Stimulated activated CD4-positive, alpha-beta T cell treated with anti-CD3 and anti-CD28 coated beads, Interleukin-15, amount 100 ng/mL, for 48 hours (primary cell): ENCODE results near the gene UBE2C.
"Not testable (repeated sequence)": the region's sequence is repeated elsewhere in the genome, so short reads cannot be mapped to it uniquely, and the experiment has no call there.

Experiments
- DNase-seq, 2 donors: peaks; one replicate each; pipeline ENCODE4 v3.0.0-alpha.2; 2020; ENCODE audit warnings: low read depth in 2 of 2

Gene UBE2C

DNA sequence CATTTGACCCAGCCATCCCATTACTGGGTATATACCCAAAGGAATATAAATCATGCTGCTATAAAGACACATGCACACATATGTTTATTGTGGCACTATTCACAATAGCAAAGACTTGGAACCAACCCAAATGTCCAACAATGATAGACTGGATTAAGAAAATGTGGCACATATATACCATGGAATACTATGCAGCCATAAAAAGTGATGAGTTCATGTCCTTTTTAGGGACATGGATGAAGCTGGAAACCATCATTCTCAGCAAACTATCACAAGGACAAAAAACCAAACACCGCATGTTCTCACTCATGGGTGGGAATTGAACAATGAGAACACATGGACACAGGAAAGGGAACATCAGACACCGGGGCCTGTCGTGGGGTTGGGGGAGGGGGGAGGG lies 14.5 kb upstream of the UBE2C start:
- not testable (repeated sequence) for DNase-seq

DNA sequence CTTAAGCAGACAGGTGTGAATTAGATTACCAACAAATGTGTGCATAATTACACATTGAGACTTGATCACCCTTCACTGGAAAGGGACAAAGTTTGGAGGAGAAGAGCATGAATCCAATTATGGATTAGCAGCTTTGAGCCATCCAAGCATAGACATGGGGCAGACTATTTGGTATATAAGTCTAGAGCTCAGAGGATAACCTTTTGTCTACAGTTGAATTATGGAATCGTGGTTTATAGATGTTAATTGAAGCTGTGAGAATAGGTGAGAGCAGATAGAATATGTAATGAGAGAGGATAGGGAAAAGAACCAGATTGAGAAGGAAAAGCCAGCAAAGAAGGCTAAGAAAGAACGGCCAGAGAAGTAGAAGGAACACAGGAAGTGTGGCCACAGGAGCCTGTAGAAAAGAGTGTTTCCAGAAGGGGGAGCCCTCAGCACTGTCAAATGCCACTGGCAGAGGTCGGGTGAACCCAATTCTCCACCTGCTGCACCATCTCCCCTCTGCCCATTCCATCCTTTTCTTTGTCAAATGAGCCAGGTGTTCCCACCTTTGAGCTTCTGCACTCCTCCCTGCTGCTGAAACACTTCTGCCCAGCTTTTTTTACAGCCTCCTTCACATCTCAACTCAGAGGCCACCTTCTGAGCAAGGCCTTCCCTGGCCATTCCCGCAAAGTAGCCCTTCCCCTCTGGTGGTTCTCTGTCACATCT lies 13.4 kb upstream of the UBE2C start:
- peak in 1 of 2 donors; percentile 57 for DNase-seq

GRCh38 chr20:45801851-45802250 lies 10.6 kb upstream of the UBE2C start:
- no peak for DNase-seq

DNA sequence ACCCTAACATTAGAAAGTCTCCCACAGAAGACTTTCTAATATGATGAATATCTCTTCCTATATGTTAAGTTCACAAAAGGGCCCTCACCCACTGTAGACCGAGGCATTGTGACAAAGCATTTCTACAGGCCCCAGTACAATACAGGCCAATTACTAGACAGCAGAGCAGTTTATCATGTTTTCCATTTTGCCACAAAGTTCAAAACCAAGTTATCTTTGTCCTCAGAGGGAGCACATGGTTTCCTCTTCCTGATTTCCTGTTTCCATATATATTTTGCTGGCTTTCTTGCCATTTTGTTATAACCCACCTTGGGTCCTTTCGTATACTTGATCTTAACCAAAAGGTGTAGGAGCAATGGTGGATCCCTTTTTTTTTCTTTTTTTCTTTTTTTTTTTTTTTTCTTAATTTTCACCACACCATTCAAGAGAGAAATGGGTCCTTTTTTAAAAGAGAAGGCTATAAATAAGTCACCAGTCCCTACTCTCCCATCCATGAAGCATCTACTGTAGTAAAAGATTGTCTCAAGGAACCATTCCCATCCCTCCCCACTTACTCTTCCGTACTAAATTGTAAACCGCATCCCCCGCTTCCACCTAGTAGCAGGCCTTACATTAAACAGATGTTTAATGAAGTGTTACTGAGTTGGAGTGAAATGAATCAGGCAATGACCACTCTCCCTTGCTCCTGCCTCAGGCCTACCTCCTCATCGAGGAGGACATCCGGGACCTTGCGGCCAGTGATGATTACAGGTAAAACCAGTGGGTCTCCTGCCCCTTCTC lies 2.1 kb upstream of the UBE2C start:
- no peak for DNase-seq

- DNase-seq = no peak
These were observed 529 bp downstream of the UBE2C start for GRCh38 chr20:45813006-45813340.

GRCh38 chr20:45813489-45813888 lies 1.0 kb downstream of the UBE2C start:
- DNase-seq = no peak

- DNase-seq = no peak
These were observed 1.9 kb downstream of the UBE2C start for GRCh38 chr20:45814314-45814713.

GRCh38 chr20:45816951-45817350 lies 4.5 kb downstream of the UBE2C start:
- DNase-seq = no peak

GRCh38 chr20:45817376-45818194 lies 5.1 kb downstream of the UBE2C start:
- no peak for DNase-seq

- no peak for DNase-seq
These were observed 5.8 kb downstream of the UBE2C start for GRCh38 chr20:45818239-45818638.

GRCh38 chr20:45819466-45819865 lies 7.0 kb downstream of the UBE2C start:
- DNase-seq = no peak

- no peak for DNase-seq
These were observed 9.5 kb downstream of the UBE2C start for GRCh38 chr20:45821947-45822346.

DNA sequence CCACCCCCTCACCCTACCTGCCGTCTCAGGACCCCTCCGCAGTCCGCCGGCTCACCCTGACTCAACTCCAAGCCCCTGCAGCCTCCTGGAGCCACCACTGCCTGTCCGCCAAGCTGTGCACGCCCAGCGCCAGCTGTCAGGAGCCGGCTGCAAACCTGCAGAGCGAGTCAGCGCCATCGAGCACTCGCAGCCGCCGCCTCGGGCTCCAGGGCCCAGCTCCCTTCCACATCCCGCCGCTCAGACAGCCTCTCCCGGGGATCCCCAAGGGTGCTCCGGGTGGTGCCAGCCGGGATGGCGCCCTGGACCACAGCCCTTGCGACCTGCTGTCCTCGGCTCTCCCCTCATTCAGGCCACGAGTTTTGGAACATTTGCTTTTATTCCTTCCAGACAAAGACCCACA lies 10.4 kb downstream of the UBE2C start:
- no peak for DNase-seq

GRCh38 chr20:45823949-45824835 lies 11.7 kb downstream of the UBE2C start:
- DNase-seq = peak; percentile 28 to 34

GRCh38 chr20:45826381-45827019 lies 14.1 kb downstream of the UBE2C start:
- DNase-seq = no peak

DNA sequence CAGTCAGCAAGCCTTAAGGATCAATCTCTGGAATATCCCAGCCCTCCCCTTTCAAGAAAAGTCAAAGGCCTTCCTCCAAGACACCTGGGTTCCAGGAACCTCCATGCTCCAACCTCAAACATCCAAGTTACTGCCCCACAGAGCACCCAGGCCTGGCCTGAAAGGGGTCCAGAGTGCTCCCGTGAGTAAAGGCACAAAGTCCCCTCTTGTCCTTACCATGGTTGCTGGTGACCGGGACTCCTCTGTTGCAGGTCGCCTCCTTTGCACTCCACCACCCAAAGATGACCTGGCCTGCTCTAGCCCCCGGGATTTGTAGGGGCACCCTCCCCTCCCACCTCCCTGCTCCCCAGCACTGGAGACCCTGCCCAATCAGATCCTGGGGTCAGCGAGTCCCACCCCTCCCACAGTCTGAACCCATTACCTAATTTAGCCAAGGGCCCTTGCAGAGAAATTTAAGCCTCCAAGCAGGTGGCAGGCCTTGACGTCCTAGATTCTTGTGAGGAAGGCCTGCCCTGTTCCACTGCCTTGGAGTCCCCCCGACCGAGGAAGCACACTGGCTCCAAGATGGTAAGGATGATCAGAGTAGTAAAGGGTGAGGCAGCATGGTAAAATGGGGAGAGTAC lies 14.7 kb downstream of the UBE2C start, which contains the start of gene TNNC2:
TNNC2 (minus strand) TSS at position 283 of the 623 bp plus-strand sequence; CDS start at position 219, 64 bp downstream.
- no peak for DNase-seq

DNA sequence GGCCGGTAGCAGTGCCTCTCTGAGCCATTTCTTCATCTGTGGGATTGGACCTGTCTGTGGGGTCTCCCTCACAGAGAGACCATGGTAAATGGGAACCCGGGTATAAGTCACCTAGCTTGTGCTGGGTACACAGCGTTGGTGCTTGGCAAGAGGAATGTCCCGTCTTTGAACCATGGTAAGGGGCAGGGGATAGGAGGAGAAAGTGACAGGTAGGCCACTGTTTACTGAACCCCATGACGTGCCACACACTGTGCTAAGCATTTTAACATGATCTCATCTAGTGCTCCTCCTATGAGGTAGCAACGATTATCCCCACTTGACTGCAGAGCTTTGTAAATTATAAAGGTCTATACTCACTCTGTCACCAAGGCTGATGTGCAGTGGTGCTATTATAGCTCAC lies 15.3 kb downstream of the UBE2C start:
- DNase-seq = no peak

- no peak for DNase-seq
These were observed 16.1 kb downstream of the UBE2C start for GRCh38 chr20:45828589-45828988.

DNA sequence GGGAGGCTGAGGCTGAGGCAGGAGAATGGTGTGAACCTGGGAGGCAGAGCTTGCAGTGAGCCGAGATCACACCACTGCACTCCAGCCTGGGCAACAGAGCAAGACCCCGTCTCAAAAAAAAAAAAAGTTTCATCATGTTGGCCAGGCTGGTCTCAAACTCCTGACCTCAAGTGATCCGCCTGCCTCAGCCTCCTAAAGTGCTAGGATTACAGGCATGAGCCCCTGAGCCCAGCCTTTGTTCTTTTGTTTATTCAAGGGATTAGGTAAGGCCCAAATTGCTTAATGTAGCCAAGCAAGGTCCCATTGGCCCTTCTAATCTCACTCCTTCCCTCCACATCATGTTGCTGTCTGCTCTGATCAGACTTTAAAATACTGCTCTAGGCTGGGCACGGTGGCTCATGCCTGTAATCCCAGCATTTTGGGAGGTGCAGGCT lies 17.2 kb downstream of the UBE2C start:
- not testable (repeated sequence) for DNase-seq

- DNase-seq = no peak
These were observed 20.2 kb downstream of the UBE2C start for GRCh38 chr20:45832619-45833018.
